Activated naive CD4-positive, alpha-beta T cell treated with anti-CD3 and anti-CD28 coated beads, Interleukin-2, amount 10 ng/mL, durations not matched to agents 5 hours and 36 hours (primary cell): ENCODE data around the gene SH2D1B. TPM values are rescaled to one million over a fixed set of nuclear protein-coding genes. Genes with fewer than 3 reads are reported as not detected.

ENCODE experiments used
- total RNA-seq, 2 experiments: library from RNA; stranded (reverse); gene quantifications; one replicate each; pipeline ENCODE4 v1.2.3, GENCODE V29; 2021

SH2D1B gene, protein sequence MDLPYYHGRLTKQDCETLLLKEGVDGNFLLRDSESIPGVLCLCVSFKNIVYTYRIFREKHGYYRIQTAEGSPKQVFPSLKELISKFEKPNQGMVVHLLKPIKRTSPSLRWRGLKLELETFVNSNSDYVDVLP
- total RNA-seq: not detected

DNA sequence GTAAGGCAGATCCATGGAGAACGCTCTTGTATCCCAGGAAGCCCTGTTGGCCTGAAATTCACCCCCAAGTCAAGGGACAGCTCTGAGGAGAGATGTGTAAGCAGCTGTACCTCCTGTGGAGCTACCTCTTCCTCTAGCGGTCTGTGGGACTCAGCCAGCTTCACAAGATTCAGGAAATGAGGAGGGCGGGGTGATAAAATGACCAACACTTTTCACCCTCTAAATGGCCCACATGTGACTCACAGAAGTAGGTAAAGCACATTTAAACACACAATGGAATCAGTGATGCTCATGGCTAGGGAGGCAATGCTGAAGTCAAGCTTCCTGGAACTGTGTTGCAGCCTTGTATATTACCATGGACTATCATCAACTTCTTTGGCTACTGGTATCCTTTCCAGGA lies at the start of gene SH2D1B:
Gene SH2D1B, minus strand, starts transcription at position 135 of the 400 bp plus-strand sequence. Its CDS starts 120 bp downstream, at position 15.

DNA sequence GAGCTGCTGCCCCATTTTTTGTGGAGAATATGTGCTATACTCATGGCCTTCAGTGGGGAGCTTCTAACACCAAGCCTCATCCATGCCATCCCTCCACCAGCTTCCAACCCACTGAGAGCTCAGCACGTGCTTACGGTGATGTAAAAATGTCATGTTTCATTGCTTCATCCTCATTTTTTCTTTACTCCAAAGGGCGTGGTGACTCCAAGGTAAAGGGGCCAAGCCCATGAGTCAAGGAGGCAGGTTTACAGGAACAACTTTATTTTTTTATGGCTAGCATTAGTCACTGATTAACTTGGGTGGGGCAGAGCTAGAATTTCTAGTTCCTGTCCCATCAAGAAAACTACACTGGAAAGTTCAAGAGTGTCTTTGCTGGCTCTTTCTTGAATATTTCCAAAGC lies 30.6 kb downstream of the SH2D1B start, which contains the start of gene C1orf226:
Gene C1orf226, plus strand, starts transcription at position 346 of the 400 bp plus-strand sequence. CDS start 174 bp downstream, outside the sequence.

DNA sequence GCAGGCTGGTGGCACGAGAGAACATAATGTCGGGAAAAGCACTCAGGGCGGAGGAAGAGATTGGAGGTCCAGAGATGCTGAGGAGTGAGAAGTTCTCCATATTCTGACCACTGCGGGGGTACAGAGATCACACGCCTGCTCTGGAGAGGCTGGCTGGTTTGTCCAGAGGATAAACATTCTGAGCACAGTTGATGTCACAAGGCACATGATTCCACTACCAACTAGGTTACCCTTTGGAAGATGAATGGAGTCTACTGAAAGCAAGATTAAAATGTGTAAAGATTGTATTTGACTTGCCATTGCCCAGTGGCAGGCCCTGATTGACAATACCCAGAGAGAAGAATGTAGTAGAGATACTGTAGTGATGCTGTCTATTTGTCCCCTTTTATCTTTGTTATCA lies 35.2 kb downstream of the SH2D1B start, which contains the start of gene SPATA46:
Gene SPATA46, minus strand, starts transcription at position 164 of the 400 bp plus-strand sequence. Its CDS starts 64 bp downstream, at position 100.

Other genes with a start within 250 kb of the SH2D1B start
- not detected for gene SPATA46, start 35.3 kb downstream of the SH2D1B start, total RNA-seq
- not detected for gene C1orf226, start 30.4 kb downstream of the SH2D1B start, total RNA-seq
- 10 to 100 TPM; 54.6 to 58.5 TPM for gene UHMK1, start 85.7 kb upstream of the SH2D1B start, total RNA-seq
- 10 to 100 TPM; 14.8 to 16.3 TPM for gene UAP1, start 149.6 kb upstream of the SH2D1B start, total RNA-seq
- gene DDR2, start 220.3 kb upstream of the SH2D1B start, total RNA-seq: under 1 TPM; 0.08 to 0.24 TPM